22Rv1 (cell line): ENCODE results near the gene GATAD2A.

Experiments used
- CTCF ChIP-seq: fragments of 450-650 bp; IDR thresholded peaks from 2 replicates; pipeline ENCODE4 v1.5.1; 2017; ENCODE audit warnings: mild to moderate bottlenecking
- ZFX ChIP-seq: fragments of 450-650 bp; IDR thresholded peaks from 2 replicates; pipeline ENCODE4 v1.6.1; 2017; ENCODE audit warnings: antibody characterized with exemption, borderline replicate concordance

DNA sequence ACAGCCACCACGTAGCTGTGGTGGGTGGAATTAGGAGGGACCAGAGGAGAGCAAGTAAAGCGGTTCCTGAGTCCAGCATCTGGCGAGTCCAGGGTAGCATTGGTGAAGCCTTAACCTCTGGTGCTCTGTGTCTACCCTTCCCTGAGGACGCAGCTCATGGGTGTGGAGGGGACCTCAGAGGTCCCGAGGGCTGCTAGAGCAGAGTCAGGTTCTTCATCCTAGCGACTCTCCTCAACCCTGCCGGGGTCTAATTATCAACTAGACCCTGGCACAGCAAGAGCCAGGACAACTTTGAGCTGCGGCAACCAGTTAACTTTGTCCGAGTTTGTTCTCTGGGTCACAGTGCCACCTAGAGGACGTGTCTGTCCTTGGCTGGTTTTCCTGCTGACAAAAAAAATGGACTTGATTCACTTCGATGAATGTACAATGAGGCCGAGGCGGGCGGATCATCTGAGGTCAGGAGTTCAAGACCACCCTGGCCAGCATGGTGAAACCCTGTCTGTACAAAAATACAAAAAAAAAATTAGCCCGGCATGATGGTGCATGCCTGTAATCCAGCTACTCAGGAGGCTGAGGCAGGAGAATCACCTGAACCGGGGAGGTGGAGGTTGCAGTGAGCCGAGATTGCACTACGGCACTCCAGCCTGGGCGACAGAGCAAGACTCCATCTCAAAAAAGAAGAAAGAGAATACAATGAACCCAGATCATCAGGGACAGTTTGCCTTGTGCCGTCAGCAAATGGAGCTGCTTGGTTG, 84.9 kb downstream of the GATAD2A start:
- TF ChIP-seq CTCF, result peak; percentile 85
- TF ChIP-seq ZFX, result no peak
